ENCODE results near the gene PKLR.
"Not testable (repeated sequence)": the region's sequence is repeated elsewhere in the genome, so short reads cannot be mapped to it uniquely, and the experiment has no call there.

Gene PKLR

DNA sequence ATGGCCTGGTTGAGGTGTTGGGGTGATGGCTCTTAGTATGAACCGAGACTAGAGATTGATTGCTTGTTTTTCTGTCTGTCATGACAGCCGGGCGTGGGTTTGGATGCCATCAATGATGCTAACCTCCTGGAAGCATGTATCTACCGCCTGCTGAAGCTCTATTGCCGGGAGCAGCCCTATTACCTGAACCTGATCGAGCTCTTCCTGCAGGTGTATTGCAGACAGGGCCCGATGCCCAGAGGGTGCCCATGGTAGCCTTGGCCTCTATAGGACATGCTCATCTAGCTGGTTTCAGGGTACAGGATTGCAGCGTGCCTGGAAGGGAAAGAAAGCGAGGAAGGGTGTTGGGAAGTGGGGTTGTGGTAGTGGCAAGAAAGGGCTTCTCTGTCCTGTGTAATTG, 16.8 kb upstream of the PKLR start:
- no peak for DNase-seq (ENCODE audit: low read depth)

- no peak for DNase-seq (ENCODE audit: low read depth)
These were observed 15.7 kb upstream of the PKLR start for GRCh38 chr1:155316922-155317321.

GRCh38 chr1:155313261-155313660, 12.0 kb upstream of the PKLR start:
- no peak for DNase-seq (ENCODE audit: low read depth)

DNA sequence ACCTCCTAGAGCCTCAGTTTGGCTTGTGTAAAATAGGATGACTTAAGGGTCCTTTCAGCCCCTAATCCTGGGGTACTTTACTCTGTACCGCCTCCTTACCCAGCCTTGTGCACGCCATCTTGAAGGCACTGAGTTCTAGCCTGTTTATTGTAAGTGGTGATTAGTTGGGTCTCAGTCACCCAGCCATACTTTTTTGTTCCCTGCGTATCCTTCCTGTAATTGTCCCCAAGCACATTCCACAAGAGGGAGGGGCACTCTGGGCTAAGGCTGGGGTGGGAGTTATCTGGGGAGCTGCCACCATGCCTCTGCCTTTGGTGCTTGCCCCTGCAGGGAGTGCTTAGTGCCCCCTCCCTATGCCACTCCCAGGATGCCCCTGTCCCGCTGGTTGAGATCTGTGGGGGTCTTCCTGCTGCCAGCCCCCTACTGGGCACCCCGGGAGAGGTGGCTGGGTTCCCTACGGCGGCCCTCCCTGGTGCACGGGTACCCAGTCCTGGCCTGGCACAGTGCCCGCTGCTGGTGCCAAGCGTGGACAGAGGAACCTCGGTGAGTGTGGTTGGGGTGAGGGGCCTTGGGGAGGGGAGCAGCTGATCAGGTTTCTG, 8.3 kb upstream of the PKLR start:
- DNase-seq (ENCODE audit: low read depth): no peak

DNA sequence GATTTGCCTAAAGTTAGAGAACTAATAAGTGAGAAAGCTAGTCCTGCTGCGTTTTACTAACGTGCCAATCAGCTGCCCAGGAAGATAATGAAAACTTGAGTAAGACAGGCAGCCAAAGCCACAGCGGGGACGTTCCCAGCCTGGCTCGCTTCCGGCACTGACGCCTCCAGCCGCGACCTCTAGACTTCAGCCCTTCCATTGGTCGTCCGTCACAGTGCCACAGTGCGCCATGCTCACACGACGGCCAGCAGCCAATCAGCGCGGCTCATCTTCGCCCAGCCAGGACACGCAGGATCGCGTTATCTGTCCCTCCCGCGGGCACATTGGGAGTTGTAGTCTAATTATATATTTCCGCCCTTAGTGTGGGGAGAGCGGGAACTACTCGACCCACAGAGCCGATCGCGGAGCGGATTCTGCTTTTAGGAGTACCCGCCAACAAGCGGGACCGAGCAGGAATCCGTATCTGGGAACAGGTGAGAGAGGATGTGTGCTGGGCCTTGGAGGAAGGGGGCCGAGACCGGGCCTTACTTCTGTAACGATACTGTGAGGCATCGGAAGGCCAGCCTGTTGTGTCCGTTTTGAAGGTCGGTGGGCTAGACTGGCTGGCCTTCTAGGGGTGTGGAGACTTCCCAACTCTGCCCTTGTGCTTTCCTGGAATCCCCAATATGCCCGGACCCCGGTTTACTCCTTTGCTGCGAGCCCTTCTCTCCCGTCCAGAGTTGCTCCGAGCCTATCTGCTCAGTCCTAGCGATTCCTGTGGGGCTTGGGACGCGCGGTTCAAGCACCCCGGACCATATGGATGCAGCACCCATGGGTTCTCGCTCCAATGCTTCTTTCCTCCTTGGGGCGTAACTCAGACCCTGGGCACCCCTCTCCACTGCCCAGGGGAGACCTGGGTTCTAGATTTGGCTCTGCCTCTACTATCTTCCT, 7.5 kb upstream of the PKLR start, which contains the start of gene FDPS:
Gene FDPS (plus strand): TSS at position 374 of the 930 bp plus-strand sequence. CDS start 924 bp downstream, outside the sequence.
- DNase-seq (ENCODE audit: low read depth): peak; percentile 95

DNA sequence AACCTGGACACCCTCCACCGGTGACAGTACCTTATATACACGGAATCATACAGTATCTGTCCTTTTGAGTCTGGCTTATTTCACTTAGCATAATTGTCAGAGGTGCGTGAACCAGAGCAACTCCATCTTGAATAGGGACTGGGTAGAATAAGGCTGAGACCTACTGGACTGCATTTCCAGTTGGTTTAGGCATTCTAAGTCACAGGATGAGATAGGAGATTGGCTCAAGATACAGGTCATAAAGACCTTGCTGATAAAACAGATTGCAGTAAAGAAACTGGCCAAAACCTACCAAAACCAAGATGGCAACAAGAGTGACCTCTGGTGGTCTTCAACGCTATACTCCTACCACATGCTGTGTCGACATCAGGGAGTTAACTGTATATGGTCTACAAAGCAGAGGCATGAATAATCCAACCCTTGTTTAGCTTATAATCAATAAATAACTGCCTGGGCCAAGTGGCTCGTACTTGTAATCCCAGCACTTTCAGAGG, 6.1 kb upstream of the PKLR start:
- DNase-seq (ENCODE audit: low read depth): no peak

DNA sequence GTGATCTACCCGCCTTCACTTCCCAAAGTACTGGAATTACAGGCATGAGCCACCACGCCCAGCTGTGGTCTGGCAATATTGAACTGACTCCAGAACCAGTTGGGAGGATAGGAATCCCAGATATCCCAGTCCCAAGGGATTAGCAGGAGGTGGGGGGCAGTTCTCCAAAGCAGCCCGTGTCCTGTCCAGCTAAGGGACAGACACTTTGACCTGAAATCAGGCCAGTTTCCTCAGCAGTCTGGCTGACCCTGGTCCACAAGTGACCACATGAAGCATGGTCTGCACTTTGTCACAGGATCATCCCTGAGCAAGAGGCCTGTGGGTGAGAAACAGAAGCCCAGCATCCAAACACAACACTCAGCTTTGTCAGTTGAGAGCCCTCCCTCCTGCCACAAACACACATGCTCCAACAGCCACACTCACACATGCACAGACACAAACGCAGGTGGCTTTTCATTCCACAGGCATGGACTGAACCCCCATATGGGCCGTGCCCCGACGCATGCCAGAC, 4.7 kb upstream of the PKLR start:
- no peak for DNase-seq (ENCODE audit: low read depth)

GRCh38 chr1:155304558-155305063, 3.4 kb upstream of the PKLR start:
- no peak for DNase-seq (ENCODE audit: low read depth)

DNA sequence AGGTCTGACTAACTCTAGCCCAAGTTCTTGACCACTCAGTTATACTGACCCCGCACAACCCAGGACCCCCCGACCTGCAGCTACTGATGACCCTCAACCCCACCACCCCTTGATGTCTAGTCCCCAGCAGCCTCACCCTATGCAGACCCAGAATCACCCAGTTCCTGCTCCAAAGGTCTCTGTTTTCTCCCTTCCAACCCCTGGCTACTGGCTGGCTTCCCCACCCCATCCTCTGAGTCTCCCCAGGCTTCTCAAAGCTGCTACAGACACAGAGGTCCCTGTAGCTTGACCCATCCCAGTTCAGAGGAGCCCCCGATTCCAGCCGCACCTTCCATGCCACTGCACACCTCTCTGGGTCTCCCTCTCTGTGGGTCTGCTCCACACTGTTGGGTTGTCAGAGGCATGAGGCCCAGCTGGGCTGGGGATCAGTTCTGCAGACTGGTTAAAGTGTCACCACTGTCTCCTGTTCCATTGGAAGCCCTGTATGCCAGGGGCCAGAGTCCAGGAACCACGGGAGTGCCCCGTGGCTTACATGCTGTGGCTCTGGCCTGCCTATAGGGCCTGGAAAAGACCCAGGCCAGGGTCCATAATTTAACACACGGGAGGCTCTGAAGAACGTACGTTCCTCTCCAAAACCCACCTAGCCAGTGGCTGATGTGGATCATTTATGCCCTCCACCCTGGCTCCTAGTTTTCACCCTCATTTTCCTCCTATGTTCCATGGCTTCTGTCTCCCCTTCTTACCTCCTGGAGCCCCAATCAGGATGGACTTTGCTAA, 497 bp downstream of the PKLR start:
- no peak for DNase-seq (ENCODE audit: low read depth)

GRCh38 chr1:155300024-155300423, 1.2 kb downstream of the PKLR start:
- DNase-seq (ENCODE audit: low read depth): no peak

- no peak for DNase-seq (ENCODE audit: low read depth)
These were observed 3.9 kb downstream of the PKLR start for GRCh38 chr1:155297384-155297783.

- DNase-seq (ENCODE audit: low read depth): no peak
These were observed 4.6 kb downstream of the PKLR start for GRCh38 chr1:155296661-155297060.

DNA sequence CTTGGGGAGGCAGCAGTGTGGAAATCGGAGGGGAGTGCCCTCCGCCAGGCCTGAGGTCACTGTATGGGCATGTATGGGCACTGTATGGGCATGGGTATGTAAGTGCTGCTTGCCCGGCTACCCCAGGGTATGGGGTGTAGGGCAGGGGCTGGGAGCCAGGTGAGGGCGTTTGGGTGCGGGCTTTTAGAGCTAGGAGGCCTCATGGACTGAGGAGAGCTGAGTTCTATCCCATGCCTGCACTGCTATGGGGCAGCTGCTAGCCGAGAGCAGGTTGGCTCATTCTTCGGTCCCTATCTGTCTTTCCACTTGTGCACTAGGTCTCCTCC, 5.3 kb downstream of the PKLR start:
- DNase-seq (ENCODE audit: low read depth): no peak

- no peak for DNase-seq (ENCODE audit: low read depth)
These were observed 5.9 kb downstream of the PKLR start for GRCh38 chr1:155295183-155295941.

DNA sequence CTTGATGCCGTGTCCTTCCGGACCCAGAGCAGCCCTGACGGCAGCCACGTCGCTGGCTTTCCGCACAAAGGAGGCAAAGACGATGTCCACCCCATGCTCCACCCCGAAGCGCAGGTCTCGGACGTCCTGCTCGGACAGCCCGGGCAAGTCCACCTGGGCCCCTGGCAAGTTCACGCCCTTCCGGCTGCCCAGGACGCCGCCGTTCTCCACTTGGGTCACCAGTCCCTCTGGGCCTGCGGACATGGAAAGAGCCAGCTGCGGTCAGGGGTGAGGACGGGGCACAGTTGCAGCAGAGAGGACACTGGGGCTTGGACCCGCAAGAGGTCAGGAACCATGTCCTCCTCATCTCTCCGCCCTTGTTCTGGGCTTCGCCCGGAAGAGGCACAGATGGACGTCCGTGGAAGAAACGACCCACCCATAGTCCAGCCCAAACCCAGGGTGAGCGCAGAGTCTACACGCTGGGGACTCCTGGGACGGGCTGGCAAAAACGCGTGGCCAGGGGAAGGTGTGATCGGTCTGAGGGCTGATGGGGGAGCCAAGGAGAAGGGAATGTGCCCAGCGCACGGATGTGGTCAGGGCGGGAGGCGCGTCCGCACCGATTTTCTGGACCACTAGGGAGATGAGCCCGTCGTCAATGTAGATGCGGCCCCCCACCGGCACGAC, 6.6 kb downstream of the PKLR start:
- DNase-seq (ENCODE audit: low read depth): no peak

- DNase-seq (ENCODE audit: low read depth): no peak
These were observed 8.0 kb downstream of the PKLR start for GRCh38 chr1:155293086-155293749.

DNA sequence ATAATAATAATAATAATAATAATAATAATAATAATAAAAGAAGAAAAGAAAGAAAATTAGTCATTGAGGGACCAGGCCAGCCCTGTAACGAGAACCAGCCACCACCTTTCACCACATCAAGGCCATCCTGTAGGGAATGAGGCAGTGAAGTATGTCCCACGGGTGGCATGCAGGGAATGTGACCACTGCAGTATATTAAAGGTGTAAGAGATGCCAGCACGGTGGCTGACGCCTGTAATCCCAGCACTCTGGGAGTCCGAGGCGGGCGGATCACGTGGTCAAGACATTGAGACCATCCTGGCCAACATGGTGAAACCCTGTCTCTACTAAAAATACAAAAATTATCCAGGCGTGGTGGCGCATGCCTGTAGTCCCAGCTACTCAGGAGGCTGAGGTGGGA, 10.2 kb downstream of the PKLR start:
- DNase-seq (ENCODE audit: low read depth): not testable (repeated sequence)

GRCh38 chr1:155287987-155288543, 13.2 kb downstream of the PKLR start:
- no peak for DNase-seq (ENCODE audit: low read depth)

- DNase-seq (ENCODE audit: low read depth): no peak
These were observed 14.7 kb downstream of the PKLR start for GRCh38 chr1:155286544-155286943.

GRCh38 chr1:155285631-155286044, 15.6 kb downstream of the PKLR start:
- no peak for DNase-seq (ENCODE audit: low read depth)

Data from stimulated activated CD8-positive, alpha-beta memory T cell treated with anti-CD3 and anti-CD28 coated beads, Interleukin-12 subunit alpha, Interleukin-12 subunit beta, amount 100 ng/mL, for 1 hour (primary cell).